ENCODE data around the gene TMA7.

GRCh38 chr3:48470286-48470685 lies 30.2 kb downstream of the TMA7 start:
- TF ChIP-seq CTCF (conservative IDR thresholded peaks at IDR 0.05; ENCODE audit: low read depth, low read length) (no peak), EZH2 (IDR thresholded peaks at IDR 0.05; ENCODE audit: borderline replicate concordance, low read depth, low read length, poor library complexity, severe bottlenecking) (no peak)
